ENCODE results near the gene DUSP7.

Gene DUSP7

GRCh38 chr3:52037291-52037690, 19.1 kb downstream of the DUSP7 start:
- Histone ChIP-seq H4K20me1 (ENCODE audit: low read depth, low read length) (no peaks in the 10 kb centered on the region), H3K36me3 (ENCODE audit: low read length) (no peaks in the 10 kb centered on the region), H3K9me2 (replicated peaks; ENCODE audit: insufficient read depth, low read length) (no peaks in the 10 kb centered on the region), H3K79me2 (ENCODE audit: insufficient read depth, low read length) (no peaks in the 10 kb centered on the region), H3K27ac (ENCODE audit: low read depth, low read length) (no peak overlapping the region), H3K9ac (ENCODE audit: low read length) (no peak overlapping the region), H3K9me3 (ENCODE audit: insufficient read depth, low read length) (no peaks in the 10 kb centered on the region), H3K4me2 (ENCODE audit: low read depth, low read length, poor library complexity, severe bottlenecking) (no peak overlapping the region), H2AFZ (ENCODE audit: low read depth, low read length, severe bottlenecking) (no peak overlapping the region), H3K27me3 (ENCODE audit: low read length) (no peaks in the 10 kb centered on the region), H3K4me3 (ENCODE audit: insufficient read depth, low read length, poor library complexity, severe bottlenecking) (no peak overlapping the region), H3F3A (ENCODE audit: insufficient read depth) (no peaks in the 10 kb centered on the region)
- no peak for TF ChIP-seq EZH2phosphoT487 (conservative IDR thresholded peaks at IDR 0.05; ENCODE audit: low read length)
- TF ChIP-seq, protein P1, sequence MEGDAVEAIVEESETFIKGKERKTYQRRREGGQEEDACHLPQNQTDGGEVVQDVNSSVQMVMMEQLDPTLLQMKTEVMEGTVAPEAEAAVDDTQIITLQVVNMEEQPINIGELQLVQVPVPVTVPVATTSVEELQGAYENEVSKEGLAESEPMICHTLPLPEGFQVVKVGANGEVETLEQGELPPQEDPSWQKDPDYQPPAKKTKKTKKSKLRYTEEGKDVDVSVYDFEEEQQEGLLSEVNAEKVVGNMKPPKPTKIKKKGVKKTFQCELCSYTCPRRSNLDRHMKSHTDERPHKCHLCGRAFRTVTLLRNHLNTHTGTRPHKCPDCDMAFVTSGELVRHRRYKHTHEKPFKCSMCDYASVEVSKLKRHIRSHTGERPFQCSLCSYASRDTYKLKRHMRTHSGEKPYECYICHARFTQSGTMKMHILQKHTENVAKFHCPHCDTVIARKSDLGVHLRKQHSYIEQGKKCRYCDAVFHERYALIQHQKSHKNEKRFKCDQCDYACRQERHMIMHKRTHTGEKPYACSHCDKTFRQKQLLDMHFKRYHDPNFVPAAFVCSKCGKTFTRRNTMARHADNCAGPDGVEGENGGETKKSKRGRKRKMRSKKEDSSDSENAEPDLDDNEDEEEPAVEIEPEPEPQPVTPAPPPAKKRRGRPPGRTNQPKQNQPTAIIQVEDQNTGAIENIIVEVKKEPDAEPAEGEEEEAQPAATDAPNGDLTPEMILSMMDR (IDR thresholded peaks at IDR 0.05; ENCODE audit: insufficient read depth, low read length, poor library complexity, severe bottlenecking): no peak

GRCh38 chr3:52036829-52037228, 19.5 kb downstream of the DUSP7 start:
- H3K4me2 ChIP-seq (ENCODE audit: low read depth, low read length, poor library complexity, severe bottlenecking): no peak overlapping the region
- H3K27me3 ChIP-seq (ENCODE audit: low read length): no peaks in the 10 kb centered on the region
- H2AFZ ChIP-seq (ENCODE audit: low read depth, low read length, severe bottlenecking): no peak overlapping the region
- no peak overlapping the region for H3K4me3 ChIP-seq (ENCODE audit: insufficient read depth, low read length, poor library complexity, severe bottlenecking)
- no peaks in the 10 kb centered on the region for H3K9me2 ChIP-seq (replicated peaks; ENCODE audit: insufficient read depth, low read length)
- H3K9me3 ChIP-seq (ENCODE audit: insufficient read depth, low read length): no peaks in the 10 kb centered on the region
- no peak for TF ChIP-seq EZH2phosphoT487 (conservative IDR thresholded peaks at IDR 0.05; ENCODE audit: low read length)
- TF ChIP-seq, protein P1 (IDR thresholded peaks at IDR 0.05; ENCODE audit: insufficient read depth, low read length, poor library complexity, severe bottlenecking): no peak
- no peak overlapping the region for H3K9ac ChIP-seq (ENCODE audit: low read length)
- H3F3A ChIP-seq (ENCODE audit: insufficient read depth): no peaks in the 10 kb centered on the region
- H3K79me2 ChIP-seq (ENCODE audit: insufficient read depth, low read length): no peaks in the 10 kb centered on the region
- no peak overlapping the region for H3K27ac ChIP-seq (ENCODE audit: low read depth, low read length)
- no peaks in the 10 kb centered on the region for H3K36me3 ChIP-seq (ENCODE audit: low read length)
- no peaks in the 10 kb centered on the region for H4K20me1 ChIP-seq (ENCODE audit: low read depth, low read length)

- no peaks in the 10 kb centered on the region for H3K27me3 ChIP-seq (ENCODE audit: low read length)
These were observed 20.1 kb downstream of the DUSP7 start for GRCh38 chr3:52036222-52036694.

More at GRCh38 chr3:52036222-52036694, 20.1 kb downstream of the DUSP7 start:
- no peaks in the 10 kb centered on the region for H3K9me2 ChIP-seq (replicated peaks; ENCODE audit: insufficient read depth, low read length)
- no peaks in the 10 kb centered on the region for H3F3A ChIP-seq (ENCODE audit: insufficient read depth)
- no peaks in the 10 kb centered on the region for H3K79me2 ChIP-seq (ENCODE audit: insufficient read depth, low read length)
- H3K9me3 ChIP-seq (ENCODE audit: insufficient read depth, low read length): no peaks in the 10 kb centered on the region
- H2AFZ ChIP-seq (ENCODE audit: low read depth, low read length, severe bottlenecking): no peak overlapping the region
- H4K20me1 ChIP-seq (ENCODE audit: low read depth, low read length): no peaks in the 10 kb centered on the region
- no peak overlapping the region for H3K4me2 ChIP-seq (ENCODE audit: low read depth, low read length, poor library complexity, severe bottlenecking)
- no peak for TF ChIP-seq EZH2phosphoT487 (conservative IDR thresholded peaks at IDR 0.05; ENCODE audit: low read length)
- TF ChIP-seq, protein P1 (IDR thresholded peaks at IDR 0.05; ENCODE audit: insufficient read depth, low read length, poor library complexity, severe bottlenecking): no peak
- H3K4me3 ChIP-seq (ENCODE audit: insufficient read depth, low read length, poor library complexity, severe bottlenecking): no peak overlapping the region
- H3K27ac ChIP-seq (ENCODE audit: low read depth, low read length): no peak overlapping the region
- H3K36me3 ChIP-seq (ENCODE audit: low read length): no peaks in the 10 kb centered on the region
- H3K9ac ChIP-seq (ENCODE audit: low read length): no peak overlapping the region

All from SU-DHL-6 (cell line).